CD14-positive monocyte (primary cell): ENCODE data around the gene PCDHA10. TPM values are rescaled to one million over a fixed set of nuclear protein-coding genes. Genes with fewer than 3 reads are reported as not detected.

ENCODE experiments used
- DNase-seq, 3 donors: peaks; one replicate each; pipeline ENCODE4 v3.0.0-alpha.2; 2011 to 2022
- H2AFZ ChIP-seq: 2 replicates; pipeline ENCODE4 v1.6.0; 2012; ENCODE audit warnings: mild to moderate bottlenecking, low read depth, low read length, inconsistent platforms; ENCODE audit not compliant: insufficient read depth, poor library complexity, severe bottlenecking
- H3K27ac ChIP-seq, 2 donors: 1 replicate in 1 of 2; 2 replicates in 1 of 2; pipeline ENCODE4 v1.5.1; 2012 to 2013; ENCODE audit warnings: low read length in 2 of 2, control low read depth in 1 of 2, inconsistent platforms in 1 of 2, low read depth in 1 of 2, mild to moderate bottlenecking in 1 of 2
- H3K27me3 ChIP-seq, 2 donors: one replicate each; pipeline versions ENCODE4 v1.6.0 to v1.6.1; 2011 to 2013; ENCODE audit warnings: low read length in 2 of 2; ENCODE audit not compliant: control insufficient read depth in 2 of 2, insufficient read depth in 2 of 2
- H3K36me3 ChIP-seq, 2 donors: replicated peaks in 1 of 2; 1 replicate in 1 of 2; 2 replicates in 1 of 2; pipeline versions ENCODE4 v1.5.1 to v1.6.1; 2012 to 2013; ENCODE audit warnings: low read length in 2 of 2, control low read depth in 1 of 2, inconsistent platforms in 1 of 2, mild to moderate bottlenecking in 1 of 2; ENCODE audit not compliant: insufficient read depth in 2 of 2, control insufficient read depth in 1 of 2
- H3K4me1 ChIP-seq, 2 donors: 1 replicate in 1 of 2; 2 replicates in 1 of 2; pipeline versions ENCODE4 v1.5.1 to v1.6.1; 2012 to 2013; ENCODE audit warnings: low read length in 2 of 2, control low read depth in 1 of 2, inconsistent platforms in 1 of 2, mild to moderate bottlenecking in 1 of 2, moderate library complexity in 1 of 2; ENCODE audit not compliant: insufficient read depth in 2 of 2, control insufficient read depth in 1 of 2
- H3K4me2 ChIP-seq: replicated peaks from 2 replicates; pipeline ENCODE3; 2012; ENCODE audit warnings: low read length, moderate library complexity, mild to moderate bottlenecking; ENCODE audit not compliant: poor library complexity, severe bottlenecking; ENCODE audit errors: extremely low read depth
- H3K4me3 ChIP-seq, 3 experiments: fragments of 200-600 bp in 1 of 3; sonication (generic) in 1 of 3; replicated peaks in 1 of 3; 1 replicate in 2 of 3; 2 replicates in 1 of 3; pipeline ENCODE4 v1.5.1; 2011 to 2013; ENCODE audit warnings: low read length in 3 of 3, mild to moderate bottlenecking in 3 of 3, control low read depth in 2 of 3, low read depth in 2 of 3, inconsistent platforms in 1 of 3, moderate library complexity in 1 of 3
- H3K79me2 ChIP-seq: 2 replicates; pipeline ENCODE4 v1.6.0; 2012; ENCODE audit warnings: mild to moderate bottlenecking, control low read depth, inconsistent platforms, low read length, moderate library complexity; ENCODE audit not compliant: insufficient read depth
- H3K9ac ChIP-seq: 2 replicates; pipeline ENCODE4 v1.6.0; 2017; ENCODE audit warnings: low read length, mild to moderate bottlenecking; ENCODE audit not compliant: insufficient read depth, poor library complexity, severe bottlenecking
- H3K9me3 ChIP-seq, 2 donors: replicated peaks in 1 of 2; 1 replicate in 1 of 2; 2 replicates in 1 of 2; pipeline versions ENCODE4 v1.5.1 to v1.6.1; 2012 to 2013; ENCODE audit warnings: low read length in 2 of 2, control low read depth in 1 of 2; ENCODE audit not compliant: control insufficient read depth in 1 of 2, insufficient read depth in 1 of 2
- H4K20me1 ChIP-seq: 2 replicates; pipeline ENCODE4 v1.6.0; 2012; ENCODE audit warnings: mild to moderate bottlenecking, low read length, control low read depth, moderate library complexity; ENCODE audit not compliant: insufficient read depth
- H3K27ac Mint-ChIP-seq, 7 donors: one replicate each; pipeline ENCODE4 v1.8.0; 2020; ENCODE audit warnings: mild to moderate bottlenecking in 7 of 7, mixed read lengths in 7 of 7, moderate library complexity in 6 of 7, inconsistent platforms in 2 of 7
- H3K27me3 Mint-ChIP-seq, 3 donors: one replicate each; pipeline ENCODE4 v1.8.0; 2021 to 2022; ENCODE audit warnings: low read depth in 3 of 3, mild to moderate bottlenecking in 3 of 3, mixed read lengths in 3 of 3, moderate library complexity in 3 of 3, inconsistent platforms in 1 of 3
- H3K36me3 Mint-ChIP-seq, 2 donors: one replicate each; pipeline ENCODE4 v1.8.0; 2020; ENCODE audit warnings: mixed read lengths in 2 of 2, inconsistent platforms in 1 of 2, mild to moderate bottlenecking in 1 of 2
- H3K4me1 Mint-ChIP-seq: one replicate; pipeline ENCODE4 v1.8.0; 2020; ENCODE audit warnings: mild to moderate bottlenecking, mixed read lengths
- H3K4me3 Mint-ChIP-seq, 2 donors: one replicate each; pipeline ENCODE4 v1.8.0; 2020; ENCODE audit warnings: mild to moderate bottlenecking in 2 of 2, mixed read lengths in 2 of 2, moderate library complexity in 1 of 2
- H3K9me3 Mint-ChIP-seq, 7 donors: one replicate each; pipeline ENCODE4 v1.8.0; 2020 to 2022; ENCODE audit warnings: mixed read lengths in 7 of 7, mild to moderate bottlenecking in 6 of 7, moderate library complexity in 6 of 7, inconsistent platforms in 2 of 7
- WGBS: methylation state at CpG from one replicate; pipeline ENCODE4 v1.1.5; 2013; ENCODE audit warnings: missing lambda C conversion rate; ENCODE audit not compliant: insufficient coverage; 5-methylcytosine and 5-hydroxymethylcytosine counted together
- intact Hi-C, 2 donors: fragments of 100-400 bp; cut with micrococcal nuclease; formaldehyde crosslinking; loops; one replicate each; pipeline versions ENCODE4 v1.15.0 to v1.15.1; 2023
- polyA plus RNA-seq, 3 donors: library from polyadenylated mRNA; depleted of rRNA in 1 of 3; unstranded in 2 of 3; stranded (reverse) in 1 of 3; fragments of 300-500 nt in 2 of 3; fragments of >200 nt in 1 of 3; fragmentation: Illumina TruSeq in 2 of 3; gene quantifications; 1 replicate in 2 of 3; 2 replicates in 1 of 3; pipeline ENCODE4 v1.2.3, GENCODE V29; 2012 to 2021
- TF ChIP-seq, protein P1 (sequence below): fragments of 200-600 bp; IDR thresholded peaks from one replicate; pipeline ENCODE4 v1.8.0; 2022; ENCODE audit warnings: antibody characterized with exemption, mild to moderate bottlenecking

Gene PCDHA10
- polyA plus RNA-seq, 3 donors, result not detected

DNA sequence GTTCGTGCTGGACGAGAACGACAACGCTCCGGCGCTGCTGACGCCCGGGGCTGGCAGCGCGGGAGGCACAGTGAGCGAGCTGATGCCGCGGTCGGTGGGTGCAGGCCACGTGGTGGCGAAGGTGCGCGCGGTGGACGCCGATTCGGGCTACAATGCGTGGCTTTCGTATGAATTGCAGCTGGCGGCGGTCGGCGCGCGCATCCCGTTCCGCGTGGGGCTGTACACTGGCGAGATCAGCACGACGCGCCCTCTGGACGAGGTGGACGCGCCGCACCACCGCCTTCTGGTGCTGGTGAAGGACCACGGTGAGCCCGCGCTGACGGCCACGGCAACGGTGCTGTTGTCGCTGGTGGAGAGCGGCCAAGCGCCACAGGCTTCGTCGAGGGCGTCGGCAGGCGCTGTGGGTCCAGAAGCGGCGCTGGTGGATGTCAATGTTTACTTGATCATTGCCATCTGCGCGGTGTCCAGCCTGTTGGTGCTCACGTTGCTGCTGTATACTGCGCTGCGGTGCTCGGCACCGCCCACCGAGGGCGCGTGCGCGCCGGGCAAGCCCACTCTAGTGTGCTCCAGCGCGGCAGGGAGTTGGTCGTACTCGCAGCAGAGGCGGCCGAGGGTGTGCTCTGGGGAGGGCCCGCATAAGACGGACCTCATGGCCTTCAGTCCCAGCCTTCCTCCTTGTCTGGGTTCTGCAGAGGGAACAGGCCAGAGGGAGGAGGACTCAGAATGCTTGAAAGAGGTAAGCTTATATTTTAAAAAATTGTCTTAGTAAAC, 28.4 kb downstream of the PCDHA10 start:
- TF ChIP-seq, protein P1, sequence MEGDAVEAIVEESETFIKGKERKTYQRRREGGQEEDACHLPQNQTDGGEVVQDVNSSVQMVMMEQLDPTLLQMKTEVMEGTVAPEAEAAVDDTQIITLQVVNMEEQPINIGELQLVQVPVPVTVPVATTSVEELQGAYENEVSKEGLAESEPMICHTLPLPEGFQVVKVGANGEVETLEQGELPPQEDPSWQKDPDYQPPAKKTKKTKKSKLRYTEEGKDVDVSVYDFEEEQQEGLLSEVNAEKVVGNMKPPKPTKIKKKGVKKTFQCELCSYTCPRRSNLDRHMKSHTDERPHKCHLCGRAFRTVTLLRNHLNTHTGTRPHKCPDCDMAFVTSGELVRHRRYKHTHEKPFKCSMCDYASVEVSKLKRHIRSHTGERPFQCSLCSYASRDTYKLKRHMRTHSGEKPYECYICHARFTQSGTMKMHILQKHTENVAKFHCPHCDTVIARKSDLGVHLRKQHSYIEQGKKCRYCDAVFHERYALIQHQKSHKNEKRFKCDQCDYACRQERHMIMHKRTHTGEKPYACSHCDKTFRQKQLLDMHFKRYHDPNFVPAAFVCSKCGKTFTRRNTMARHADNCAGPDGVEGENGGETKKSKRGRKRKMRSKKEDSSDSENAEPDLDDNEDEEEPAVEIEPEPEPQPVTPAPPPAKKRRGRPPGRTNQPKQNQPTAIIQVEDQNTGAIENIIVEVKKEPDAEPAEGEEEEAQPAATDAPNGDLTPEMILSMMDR, result no peak
- Histone ChIP-seq H3K9me3 (peaks cover 34 to 35% of the 10 kb centered on the region in 2 donors), H4K20me1 (no peaks in the 10 kb centered on the region), H3K4me2 (no peak overlapping the region), H3K9ac (no peak overlapping the region), H3K79me2 (no peaks in the 10 kb centered on the region), H3K4me3 (no peak overlapping the region), H3K36me3 (no peaks in the 10 kb centered on the region), H3K27me3 (peaks cover 0 to 18% of the 10 kb centered on the region in 2 donors), H3K4me1 (no peaks in the 10 kb centered on the region), H3K27ac (no peak overlapping the region), H2AFZ (no peak overlapping the region)
- WGBS, result 37% methylated on average over 76 of the region's 79 CpGs
- no peak overlapping the region for H3K27ac Mint-ChIP-seq
- peaks cover 2 to 32% (median 19%) of the 10 kb centered on the region in 3 donors for H3K27me3 Mint-ChIP-seq
- H3K9me3 Mint-ChIP-seq, result peaks cover 32 to 45% (median 34%) of the 10 kb centered on the region in 7 donors
- H3K4me3 Mint-ChIP-seq, result no peak overlapping the region
- intact Hi-C loops, result no loop called here
- H3K4me1 Mint-ChIP-seq, result no peaks in the 10 kb centered on the region
- no peaks in the 10 kb centered on the region for H3K36me3 Mint-ChIP-seq
- no peak for DNase-seq

DNA sequence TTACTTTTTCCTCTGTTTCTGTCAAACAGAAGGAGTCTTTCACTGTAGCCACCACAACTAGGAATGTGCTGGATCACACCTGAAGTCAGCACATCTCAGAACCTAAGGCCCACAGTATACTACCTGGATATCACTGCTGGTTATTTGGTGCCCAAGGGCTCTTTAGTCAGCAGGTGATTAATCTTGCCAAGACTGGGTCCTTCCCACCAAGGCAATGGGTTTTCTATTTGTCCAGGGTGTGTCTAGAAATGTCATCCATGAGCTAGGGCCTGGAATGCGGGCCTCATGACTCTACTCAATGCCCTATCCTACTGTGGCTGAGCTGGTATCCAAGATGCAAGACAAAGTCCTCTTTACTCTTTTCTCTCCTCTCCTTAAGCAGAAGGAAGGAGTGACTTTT, 60.6 kb downstream of the PCDHA10 start:
- Mint-ChIP-seq H3K4me3 (no peak overlapping the region), H3K9me3 (peaks cover 7 to 32% (median 18%) of the 10 kb centered on the region in 7 donors), H3K36me3 (no peaks in the 10 kb centered on the region), H3K27ac (no peak overlapping the region), H3K27me3 (peaks cover 0 to 4% (median 2%) of the 10 kb centered on the region in 3 donors), H3K4me1 (no peaks in the 10 kb centered on the region)
- Histone ChIP-seq H3K36me3 (no peaks in the 10 kb centered on the region), H3K4me2 (no peak overlapping the region), H3K27ac (no peak overlapping the region), H4K20me1 (no peaks in the 10 kb centered on the region), H3K79me2 (no peaks in the 10 kb centered on the region), H3K9me3 (peaks cover 18 to 21% of the 10 kb centered on the region in 2 donors), H2AFZ (no peak overlapping the region), H3K4me1 (no peaks in the 10 kb centered on the region), H3K27me3 (no peaks in the 10 kb centered on the region), H3K4me3 (no peak overlapping the region), H3K9ac (no peak overlapping the region)
- TF ChIP-seq, protein P1, result no peak
- 100% methylated on average over 1 of the region's 1 CpG for WGBS
- intact Hi-C loops, result no loop called here
- no peak for DNase-seq

Other genes with a start within 250 kb of the PCDHA10 start
- gene CD14, start 222.7 kb upstream of the PCDHA10 start, polyA plus RNA-seq, result 1,000 to 10,000 TPM; 1,687 to 3,095 (median 2,434) TPM
- 10 to 100 TPM in 2 of 3 donors, 1 to 10 TPM in 1; 9.8 to 45.5 (median 12.6) TPM for gene TMCO6, start 216.4 kb upstream of the PCDHA10 start, polyA plus RNA-seq
- 100 to 1,000 TPM in 2 of 3 donors, 10 to 100 TPM in 1; 90.1 to 246 (median 207) TPM for gene NDUFA2, start 208.3 kb upstream of the PCDHA10 start, polyA plus RNA-seq
- gene IK, start 208.1 kb upstream of the PCDHA10 start, polyA plus RNA-seq, result 10 to 100 TPM; 58.3 to 86.6 (median 80.9) TPM
- gene WDR55, start 191.0 kb upstream of the PCDHA10 start, polyA plus RNA-seq, result 10 to 100 TPM; 11.2 to 36.8 (median 13.3) TPM
- gene DND1, start 182.3 kb upstream of the PCDHA10 start, polyA plus RNA-seq, result 1 to 10 TPM in 1 of 3 donors, not detected in 2; 2.3 TPM
- gene HARS1, start 164.5 kb upstream of the PCDHA10 start, polyA plus RNA-seq, result 10 to 100 TPM; 28.4 to 34.3 (median 31.9) TPM
- gene HARS2, start 164.4 kb upstream of the PCDHA10 start, polyA plus RNA-seq, result 10 to 100 TPM in 1 of 3 donors, 1 to 10 TPM in 2; 6.4 to 26.1 (median 8.3) TPM
- gene ZMAT2, start 155.4 kb upstream of the PCDHA10 start, polyA plus RNA-seq, result 10 to 100 TPM; 22.5 to 59.5 (median 52.5) TPM
- not detected for gene PCDHA1, start 69.8 kb upstream of the PCDHA10 start, polyA plus RNA-seq
- not detected for gene PCDHA2, start 61.0 kb upstream of the PCDHA10 start, polyA plus RNA-seq
- not detected for gene PCDHA3, start 54.8 kb upstream of the PCDHA10 start, polyA plus RNA-seq
- gene PCDHA4, start 48.8 kb upstream of the PCDHA10 start, polyA plus RNA-seq, result not detected
- gene PCDHA5, start 34.3 kb upstream of the PCDHA10 start, polyA plus RNA-seq, result not detected
- gene PCDHA6, start 27.9 kb upstream of the PCDHA10 start, polyA plus RNA-seq, result not detected
- gene PCDHA7, start 21.6 kb upstream of the PCDHA10 start, polyA plus RNA-seq, result not detected
- gene PCDHA8, start 14.7 kb upstream of the PCDHA10 start, polyA plus RNA-seq, result not detected
- gene PCDHA9, start 7.5 kb upstream of the PCDHA10 start, polyA plus RNA-seq, result not detected
- not detected for gene PCDHA11, start 13.1 kb downstream of the PCDHA10 start, polyA plus RNA-seq
- gene PCDHA12, start 19.4 kb downstream of the PCDHA10 start, polyA plus RNA-seq, result not detected
- gene PCDHA13, start 26.2 kb downstream of the PCDHA10 start, polyA plus RNA-seq, result not detected
- not detected for gene PCDHAC1, start 70.4 kb downstream of the PCDHA10 start, polyA plus RNA-seq
- not detected for gene PCDHAC2, start 110.6 kb downstream of the PCDHA10 start, polyA plus RNA-seq
- not detected for gene PCDHB1, start 195.5 kb downstream of the PCDHA10 start, polyA plus RNA-seq
- not detected for gene PCDHB2, start 238.7 kb downstream of the PCDHA10 start, polyA plus RNA-seq
- gene PCDHB3, start 244.6 kb downstream of the PCDHA10 start, polyA plus RNA-seq, result not detected